IPS-20b (cell line): Measurements from ENCODE around the gene FMO4.
A peak's percentile ranks its signal among the peaks of the same experiment; 100 is the strongest.
"Not testable (repeated sequence)": the region's sequence is repeated elsewhere in the genome, so short reads cannot be mapped to it uniquely, and the experiment has no call there.

Experiments
- H3K27ac ChIP-seq: one replicate; pipeline ENCODE4 v1.5.1; 2013; ENCODE audit warnings: low read length
- H3K27me3 ChIP-seq: 2 replicates; pipeline ENCODE4 v1.6.1; 2013; ENCODE audit warnings: mild to moderate bottlenecking, low read length, inconsistent platforms; ENCODE audit not compliant: insufficient read depth
- H3K36me3 ChIP-seq: 2 replicates; pipeline ENCODE4 v1.6.1; 2013; ENCODE audit warnings: low read depth, mild to moderate bottlenecking, inconsistent platforms, low read length, moderate library complexity; ENCODE audit not compliant: insufficient read depth
- H3K4me1 ChIP-seq: 2 replicates; pipeline ENCODE4 v1.6.1; 2013; ENCODE audit warnings: mild to moderate bottlenecking, control low read depth, inconsistent platforms, low read length, moderate library complexity; ENCODE audit not compliant: insufficient read depth
- H3K4me3 ChIP-seq: 2 replicates; pipeline ENCODE4 v1.5.1; 2013; ENCODE audit warnings: mild to moderate bottlenecking, low read length, inconsistent platforms
- H3K9ac ChIP-seq: 2 replicates; pipeline ENCODE4 v1.6.1; 2013; ENCODE audit warnings: low read depth, mild to moderate bottlenecking, inconsistent platforms, low read length, moderate library complexity
- H3K9me3 ChIP-seq: 2 replicates; pipeline ENCODE4 v1.6.1; 2013; ENCODE audit warnings: mild to moderate bottlenecking, low read depth, low read length, inconsistent platforms; ENCODE audit not compliant: insufficient read depth

Gene FMO4

DNA sequence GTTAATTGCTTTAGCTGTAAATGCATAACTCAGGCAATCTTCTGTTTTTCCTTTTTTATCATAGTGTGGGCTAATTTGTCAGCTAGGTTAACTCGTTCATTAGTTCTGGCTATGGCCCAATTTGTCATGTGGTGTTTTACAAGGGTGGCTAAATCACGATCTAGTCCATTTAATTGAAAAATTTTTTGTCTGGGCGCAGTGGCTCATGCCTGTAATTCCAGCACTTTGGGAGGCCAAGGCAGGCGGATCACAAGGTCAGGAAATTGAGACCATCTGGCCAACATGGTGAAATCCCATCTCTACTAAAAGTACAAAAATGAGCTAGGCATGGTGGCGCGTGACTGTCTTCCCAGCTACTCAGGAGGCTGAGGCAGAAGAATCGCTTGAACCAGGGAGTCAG, 18.6 kb upstream of the FMO4 start:
- H3K9ac ChIP-seq, H3K4me3 ChIP-seq, H3K36me3 ChIP-seq, H3K9me3 ChIP-seq, H3K27me3 ChIP-seq, H3K27ac ChIP-seq: not testable (repeated sequence)
- peaks cover 34% of the 10 kb centered on the region; the same call in 1 of the 2 replicates for H3K4me1 ChIP-seq

DNA sequence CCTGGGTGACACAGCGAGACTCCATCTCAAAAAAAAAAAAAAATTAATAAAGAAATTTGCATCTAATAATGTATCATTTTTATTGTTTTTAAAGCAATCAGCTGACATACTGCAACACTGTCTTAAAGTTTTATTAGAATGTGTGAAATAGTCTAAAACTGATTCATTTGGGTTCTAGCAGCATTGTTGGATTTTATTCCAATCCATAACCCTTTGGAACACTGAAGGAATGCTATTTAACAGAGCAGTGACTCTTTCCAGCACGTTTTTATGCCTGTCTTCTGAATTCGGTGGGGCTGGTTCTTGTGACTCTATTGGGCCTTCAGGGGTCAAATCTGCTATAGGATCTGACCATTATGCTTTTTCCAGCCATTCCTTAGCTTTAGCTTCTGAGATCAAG, 18.2 kb upstream of the FMO4 start:
- Histone ChIP-seq H3K4me1 (peaks cover 34% of the 10 kb centered on the region; the same call in 1 of the 2 replicates), H3K4me3 (no peak overlapping the region), H3K27me3 (no peaks in the 10 kb centered on the region), H3K9me3 (no peaks in the 10 kb centered on the region), H3K36me3 (no peaks in the 10 kb centered on the region), H3K9ac (no peak overlapping the region), H3K27ac (no peak overlapping the region)

DNA sequence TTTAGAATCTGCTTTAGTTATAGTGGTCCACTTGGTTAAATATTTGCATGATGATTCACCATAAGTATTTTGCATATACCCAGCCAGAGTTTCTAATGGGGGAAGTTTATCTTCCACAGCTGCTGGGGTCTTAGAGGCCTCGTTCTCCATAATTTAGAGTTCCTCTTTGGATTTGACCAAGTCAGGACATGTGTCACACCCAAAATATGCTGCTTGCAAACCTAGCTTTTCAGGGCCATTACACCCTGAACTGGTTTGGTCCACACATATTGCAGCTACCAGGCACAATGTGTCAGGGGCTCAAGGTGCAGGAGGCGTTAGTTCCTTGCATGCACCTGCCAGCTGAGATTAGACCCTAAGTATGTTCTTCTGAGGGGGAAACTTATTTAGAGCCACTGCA, 17.1 kb upstream of the FMO4 start:
- no peaks in the 10 kb centered on the region for H3K9me3 ChIP-seq
- H3K27ac ChIP-seq: no peak overlapping the region
- no peak overlapping the region for H3K4me3 ChIP-seq
- H3K4me1 ChIP-seq: peaks cover 34% of the 10 kb centered on the region; the same call in 1 of the 2 replicates
- no peak overlapping the region for H3K9ac ChIP-seq
- H3K36me3 ChIP-seq: no peaks in the 10 kb centered on the region
- H3K27me3 ChIP-seq: no peaks in the 10 kb centered on the region

DNA sequence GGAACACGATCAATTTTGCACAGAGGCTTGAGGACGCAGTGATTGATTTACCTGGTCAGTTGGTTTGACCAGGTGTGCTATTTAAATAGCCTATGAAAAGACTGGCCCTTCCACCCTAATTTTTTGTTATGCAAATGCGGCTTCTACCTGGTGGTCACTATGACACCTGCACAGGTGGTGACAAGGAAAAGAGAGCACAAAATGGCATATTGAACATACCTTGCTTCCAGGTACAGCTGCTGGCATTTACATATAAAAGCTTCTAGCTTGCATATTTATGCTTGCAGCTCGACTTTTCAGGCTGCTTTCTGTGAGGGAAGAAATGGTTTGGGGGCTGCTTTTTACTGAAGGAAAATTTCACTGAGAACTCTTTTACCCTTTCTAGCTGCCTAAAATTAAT, 15.3 kb upstream of the FMO4 start:
- no peaks in the 10 kb centered on the region for H3K9me3 ChIP-seq
- peak overlapping the region; percentile 24; the same call in 1 of the 2 replicates for H3K4me3 ChIP-seq
- H3K27me3 ChIP-seq: no peaks in the 10 kb centered on the region
- H3K36me3 ChIP-seq: no peaks in the 10 kb centered on the region
- H3K9ac ChIP-seq: peak overlapping the region; percentile 33; the same call in 1 of the 2 replicates
- peaks cover 34% of the 10 kb centered on the region; the same call in 1 of the 2 replicates for H3K4me1 ChIP-seq
- no peak overlapping the region for H3K27ac ChIP-seq

DNA sequence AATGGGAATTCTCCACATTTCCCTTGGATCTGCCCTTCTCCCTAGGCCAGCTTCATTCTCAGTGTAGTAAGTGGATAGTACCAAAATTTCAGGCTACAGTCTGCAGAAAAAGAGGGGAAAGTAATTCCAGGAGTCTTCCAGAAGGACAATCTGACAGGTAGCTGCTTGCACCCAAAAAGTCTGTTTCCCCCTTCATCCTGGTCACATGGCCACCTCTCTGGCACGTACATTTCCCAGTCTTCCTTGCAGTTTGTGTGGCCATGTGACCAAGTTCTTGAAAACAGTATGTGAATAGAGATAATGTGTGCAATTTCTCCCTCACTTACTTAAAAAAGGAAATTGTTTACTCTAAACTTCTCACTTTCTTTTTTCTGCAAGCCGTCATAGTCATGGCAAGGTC, 14.6 kb upstream of the FMO4 start:
- H3K36me3 ChIP-seq: no peaks in the 10 kb centered on the region
- no peaks in the 10 kb centered on the region for H3K27me3 ChIP-seq
- no peaks in the 10 kb centered on the region for H3K9me3 ChIP-seq
- peak overlapping the region; percentile 33; the same call in 1 of the 2 replicates for H3K9ac ChIP-seq
- peak overlapping the region; percentile 12 for H3K27ac ChIP-seq
- H3K4me3 ChIP-seq: peak overlapping the region; percentile 24; the same call in 1 of the 2 replicates
- peaks cover 34% of the 10 kb centered on the region; the same call in 1 of the 2 replicates for H3K4me1 ChIP-seq

DNA sequence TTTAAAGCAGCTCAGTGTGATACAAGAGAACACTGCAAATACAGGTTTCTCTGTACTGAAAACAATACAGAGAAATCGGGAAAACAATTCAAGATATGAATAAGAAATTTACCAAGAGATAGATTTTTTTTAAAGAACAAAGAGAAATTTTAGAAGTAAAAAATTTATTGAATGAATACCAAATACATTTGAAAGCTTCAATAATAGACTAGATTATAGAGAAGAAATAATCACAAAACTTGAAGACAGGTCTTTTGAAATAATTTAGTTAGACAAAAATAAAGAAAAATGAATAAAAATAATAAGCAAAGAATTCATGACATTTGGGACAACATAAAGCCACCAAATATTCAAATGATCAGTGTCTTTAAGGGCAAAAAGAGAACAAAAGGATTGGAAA, 13.6 kb upstream of the FMO4 start:
- Histone ChIP-seq H3K4me1 (peaks cover 34% of the 10 kb centered on the region; the same call in 1 of the 2 replicates), H3K27me3 (peaks cover 4% of the 10 kb centered on the region; the same call in 1 of the 2 replicates), H3K4me3 (no peak overlapping the region), H3K27ac (no peak overlapping the region), H3K9me3 (no peaks in the 10 kb centered on the region), H3K36me3 (no peaks in the 10 kb centered on the region), H3K9ac (no peak overlapping the region)

DNA sequence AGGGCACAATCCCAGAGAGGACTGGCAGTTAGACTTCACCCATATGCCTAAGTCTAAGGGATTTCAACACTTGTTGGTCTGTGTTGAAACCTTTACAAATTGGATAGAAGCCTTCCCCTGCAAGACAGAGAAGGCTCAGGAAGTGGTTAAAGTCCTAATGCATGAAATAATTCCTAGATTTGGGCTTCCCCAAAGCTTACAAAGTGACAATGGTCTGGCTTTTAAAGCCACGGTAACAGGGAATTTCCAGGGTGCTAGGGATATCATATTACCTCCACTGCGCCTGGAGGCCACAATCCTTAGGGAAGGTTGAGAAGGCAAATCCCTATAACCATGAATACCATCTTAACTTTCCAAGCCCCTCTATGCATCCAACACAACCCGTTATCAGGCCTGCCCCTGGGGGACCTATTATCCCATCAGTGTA, 3.3 kb upstream of the FMO4 start:
- Histone ChIP-seq H3K27me3 (no peaks in the 10 kb centered on the region; the same call in 1 of the 2 replicates), H3K4me3 (no peak overlapping the region), H3K9ac (no peak overlapping the region), H3K27ac (no peak overlapping the region), H3K36me3 (no peaks in the 10 kb centered on the region), H3K9me3 (no peaks in the 10 kb centered on the region), H3K4me1 (peaks cover 11% of the 10 kb centered on the region)

DNA sequence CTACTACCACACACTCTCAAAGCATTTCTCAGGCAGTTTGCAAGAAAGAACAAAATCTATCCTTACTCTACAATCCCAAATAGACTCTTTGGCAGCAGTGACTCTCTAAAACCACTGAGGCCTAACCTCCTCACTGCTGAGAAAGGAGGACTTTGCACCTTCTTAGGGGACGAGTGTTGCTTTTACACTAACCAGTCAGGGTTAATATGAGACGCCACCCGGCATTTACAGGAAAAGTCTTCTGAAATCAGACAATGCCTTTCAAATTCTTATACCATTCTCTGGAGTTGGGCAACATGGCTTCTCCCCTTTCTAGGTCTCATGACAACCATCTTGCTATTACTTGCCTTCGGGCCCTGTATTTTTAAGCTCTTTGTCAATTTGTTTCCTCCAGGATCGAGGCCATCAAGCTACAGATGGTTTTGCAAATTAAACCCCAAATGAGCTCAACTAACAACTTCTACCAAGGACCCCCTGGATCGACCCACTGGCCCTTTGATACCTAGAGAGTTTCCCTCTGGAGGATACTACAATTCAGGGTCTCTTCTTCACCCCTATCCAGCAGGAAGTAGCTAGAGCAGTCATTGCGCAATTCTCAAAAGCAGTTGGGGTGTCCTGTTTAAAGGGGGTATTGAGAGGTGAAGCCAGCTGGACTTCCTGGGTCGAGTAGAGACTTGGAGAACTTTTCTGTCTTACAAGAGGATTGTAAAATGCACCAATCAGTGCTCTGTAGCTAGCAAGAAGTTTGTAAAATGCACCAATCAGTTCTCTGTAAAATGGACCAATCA, 2.0 kb upstream of the FMO4 start:
- no peaks in the 10 kb centered on the region for H3K36me3 ChIP-seq
- H3K4me1 ChIP-seq: peaks cover 4% of the 10 kb centered on the region; the same call in 1 of the 2 replicates
- H3K27ac ChIP-seq: no peak overlapping the region
- no peak overlapping the region for H3K4me3 ChIP-seq
- H3K9me3 ChIP-seq: no peaks in the 10 kb centered on the region
- no peaks in the 10 kb centered on the region for H3K27me3 ChIP-seq
- H3K9ac ChIP-seq: no peak overlapping the region

DNA sequence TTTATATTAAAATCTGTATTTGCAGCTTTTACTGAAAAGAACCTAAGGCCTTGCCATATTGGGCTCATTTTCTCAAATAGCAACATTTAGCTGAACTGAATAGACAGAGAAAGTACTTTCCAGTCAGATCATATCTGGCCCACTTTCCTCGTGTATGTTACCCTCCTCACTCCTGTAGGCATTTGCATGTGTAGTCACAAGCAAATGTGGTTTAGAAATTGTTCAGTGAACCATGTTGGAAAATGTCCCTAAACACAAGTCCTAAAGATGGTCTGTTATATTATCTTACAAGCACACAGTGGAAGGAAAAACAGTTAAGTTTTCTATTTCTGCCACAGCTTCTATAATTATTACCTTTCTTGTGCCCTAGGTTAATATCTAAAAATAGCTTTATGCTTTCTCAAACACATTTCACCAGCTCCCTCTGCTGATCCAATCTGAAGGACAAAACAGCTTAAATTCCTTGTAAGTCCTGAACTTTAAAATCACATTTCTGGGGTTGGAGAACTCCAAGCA, 606 bp upstream of the FMO4 start:
- Histone ChIP-seq H3K9ac (no peak overlapping the region), H3K9me3 (no peaks in the 10 kb centered on the region), H3K27ac (no peak overlapping the region), H3K4me3 (no peak overlapping the region), H3K36me3 (no peaks in the 10 kb centered on the region), H3K27me3 (no peaks in the 10 kb centered on the region), H3K4me1 (peaks cover 4% of the 10 kb centered on the region; the same call in 1 of the 2 replicates)

DNA sequence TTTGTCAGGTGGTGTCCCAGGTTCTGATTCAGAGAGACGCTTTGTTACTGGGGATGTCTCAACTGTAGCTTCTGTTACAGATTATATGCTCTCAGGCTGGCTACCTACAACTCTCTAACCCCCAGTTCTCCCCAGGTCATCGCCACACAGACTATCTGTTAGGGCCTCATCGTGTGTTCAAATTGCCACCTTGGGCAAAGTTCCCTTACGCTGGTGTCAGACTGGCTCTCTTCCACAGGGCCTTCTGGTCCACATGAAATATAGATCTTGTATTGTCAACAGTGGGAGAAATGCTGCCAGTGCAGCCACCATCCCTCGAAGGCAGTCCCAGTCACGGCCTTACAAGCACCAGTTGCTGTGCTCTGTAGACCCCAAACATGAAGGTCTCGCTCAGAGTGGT, 15.3 kb downstream of the FMO4 start:
- no peak overlapping the region for H3K27ac ChIP-seq
- H3K4me1 ChIP-seq: no peaks in the 10 kb centered on the region
- H3K4me3 ChIP-seq: no peak overlapping the region
- no peaks in the 10 kb centered on the region for H3K36me3 ChIP-seq
- H3K9ac ChIP-seq: no peak overlapping the region
- no peaks in the 10 kb centered on the region for H3K9me3 ChIP-seq
- H3K27me3 ChIP-seq: no peaks in the 10 kb centered on the region

DNA sequence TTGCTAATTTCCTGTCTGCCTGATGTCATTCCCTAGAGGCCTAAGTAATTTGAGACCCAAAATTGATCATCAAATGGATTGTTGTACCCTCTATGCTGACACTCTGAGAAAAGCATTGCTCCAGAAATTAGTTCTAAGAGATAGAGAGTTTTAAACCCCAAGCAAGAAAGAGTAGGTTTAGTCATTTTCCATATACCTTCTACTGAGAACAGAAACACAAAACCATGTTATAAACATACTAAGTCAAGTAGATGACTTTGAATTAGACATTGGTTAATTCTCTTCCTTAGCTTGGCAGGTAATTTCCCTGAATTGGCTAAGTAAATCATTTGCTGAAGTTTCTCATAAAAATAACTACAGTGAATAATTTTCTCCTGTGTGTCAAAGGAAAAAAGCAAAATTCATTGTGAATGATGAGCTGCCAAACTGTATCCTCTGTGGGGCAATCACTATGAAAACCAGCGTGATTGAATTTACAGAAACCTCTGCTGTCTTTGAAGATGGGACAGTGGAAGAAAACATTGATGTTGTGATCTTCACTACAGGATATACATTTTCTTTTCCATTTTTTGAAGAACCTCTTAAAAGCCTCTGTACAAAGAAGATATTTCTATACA, 20.1 kb downstream of the FMO4 start:
- Histone ChIP-seq H3K9ac (no peak overlapping the region), H3K36me3 (no peaks in the 10 kb centered on the region), H3K27ac (no peak overlapping the region), H3K4me3 (no peak overlapping the region), H3K4me1 (peaks cover 3% of the 10 kb centered on the region; the same call in 1 of the 2 replicates), H3K27me3 (no peaks in the 10 kb centered on the region), H3K9me3 (no peaks in the 10 kb centered on the region)

DNA sequence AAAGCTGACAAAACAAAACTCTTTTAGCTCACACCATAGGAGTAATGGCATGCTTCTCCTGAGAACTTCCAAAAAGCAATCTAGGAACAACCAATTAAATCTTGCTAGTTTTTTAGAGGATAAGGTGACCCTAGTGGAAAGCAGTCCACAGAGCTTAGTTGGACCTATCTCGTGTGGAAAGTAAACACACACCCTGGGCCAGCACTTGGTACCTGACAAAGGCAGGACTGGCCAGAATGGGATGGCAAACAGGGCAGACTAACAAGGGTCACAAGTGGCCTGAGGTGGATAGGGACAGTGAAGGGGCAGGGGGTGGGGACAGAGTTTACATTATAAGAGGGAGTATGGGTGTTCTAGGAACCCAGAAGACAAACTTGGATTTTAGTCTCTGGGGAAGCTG, 22.0 kb downstream of the FMO4 start:
- Histone ChIP-seq H3K36me3 (no peaks in the 10 kb centered on the region), H3K9ac (no peak overlapping the region), H3K4me1 (peaks cover 3% of the 10 kb centered on the region; the same call in 1 of the 2 replicates), H3K9me3 (no peaks in the 10 kb centered on the region), H3K4me3 (no peak overlapping the region), H3K27me3 (no peaks in the 10 kb centered on the region), H3K27ac (no peak overlapping the region)
